Activated CD4-positive, alpha-beta memory T cell treated with anti-CD3 and anti-CD28 coated beads for 36 hours (primary cell): ENCODE data around the gene MAPK10. TPM values are rescaled to one million over a fixed set of nuclear protein-coding genes. Genes with fewer than 3 reads are reported as not detected.

ENCODE experiments used
- CTCF ChIA-PET: fragments of 350-600 bp; sonication (Branson Sonifier 250); formaldehyde crosslinking; loops from one replicate; lab custom pipeline; 2021; ENCODE audit warnings: antibody characterized with exemption, inconsistent platforms; lab: Charles Lee
- POLR2A ChIA-PET: fragments of 350-600 bp; sonication (Branson Sonifier 250); formaldehyde crosslinking; loops from one replicate; lab custom pipeline; 2021; ENCODE audit warnings: antibody characterized with exemption; lab: Charles Lee
- DNase-seq: peaks from one replicate; pipeline ENCODE4 v3.0.0-alpha.2; 2020
- H3K27ac Mint-ChIP-seq: one replicate; pipeline ENCODE4 v1.8.0; 2021; ENCODE audit warnings: mixed read lengths
- H3K27me3 Mint-ChIP-seq: one replicate; pipeline ENCODE4 v1.8.0; 2021; ENCODE audit warnings: mixed read lengths
- H3K36me3 Mint-ChIP-seq: one replicate; pipeline ENCODE4 v1.8.0; 2021; ENCODE audit warnings: mixed read lengths
- H3K4me1 Mint-ChIP-seq: one replicate; pipeline ENCODE4 v1.8.0; 2021; ENCODE audit warnings: low read depth, mixed read lengths
- H3K4me3 Mint-ChIP-seq: one replicate; pipeline ENCODE4 v1.8.0; 2021; ENCODE audit warnings: mild to moderate bottlenecking, mixed read lengths
- H3K9me3 Mint-ChIP-seq: one replicate; pipeline ENCODE4 v1.8.0; 2021; ENCODE audit warnings: mixed read lengths
- intact Hi-C: fragments of 100-400 bp; cut with micrococcal nuclease; formaldehyde crosslinking; loops from one replicate; pipeline ENCODE4 v1.15.1; 2023
- total RNA-seq, 2 experiments: library from RNA; stranded (reverse); gene quantifications; one replicate each; pipeline ENCODE4 v1.2.3, GENCODE V29; 2021

The MAPK10 gene
- total RNA-seq, 2 experiments from 2014 or later, result not detected

DNA sequence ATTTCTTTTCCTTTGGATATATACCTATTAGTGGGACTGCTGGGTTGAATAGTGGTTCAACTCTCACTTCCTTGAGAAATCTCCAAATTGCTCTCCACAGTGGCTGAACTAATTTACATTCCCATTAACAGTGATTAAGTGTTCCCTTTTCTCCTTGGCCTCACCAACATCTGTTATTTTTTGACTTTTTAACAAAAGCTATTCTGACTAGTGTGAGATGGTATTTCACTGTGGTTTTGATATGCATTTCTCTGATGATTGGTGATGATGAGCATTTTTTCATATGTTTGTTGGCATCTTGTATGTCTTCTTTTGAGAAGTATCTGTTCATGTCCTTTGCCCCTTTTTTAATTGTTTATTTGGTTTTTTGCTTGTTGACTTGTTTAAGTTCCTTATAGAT lies 413.0 kb downstream of the MAPK10 start:
- Mint-ChIP-seq H3K9me3 (peaks cover 4% of the 10 kb centered on the region), H3K27me3 (no peaks in the 10 kb centered on the region), H3K27ac (no peak overlapping the region), H3K4me3 (no peak overlapping the region), H3K36me3 (no peaks in the 10 kb centered on the region), H3K4me1 (no peaks in the 10 kb centered on the region)
- CTCF ChIA-PET, result no interaction called here
- intact Hi-C loops, result no loop called here
- DNase-seq, result no peak
- POLR2A ChIA-PET, result no interaction called here

- no peaks in the 10 kb centered on the region for H3K4me1 Mint-ChIP-seq
- peaks cover 4% of the 10 kb centered on the region for H3K9me3 Mint-ChIP-seq
- CTCF ChIA-PET, result no interaction called here
- POLR2A ChIA-PET, result no interaction called here
- intact Hi-C loops, result no loop called here
- H3K27ac Mint-ChIP-seq, result no peak overlapping the region
- no peaks in the 10 kb centered on the region for H3K27me3 Mint-ChIP-seq
- H3K36me3 Mint-ChIP-seq, result no peaks in the 10 kb centered on the region
- no peak for DNase-seq
- H3K4me3 Mint-ChIP-seq, result no peak overlapping the region
Measured at GRCh38 chr4:85942107-85942506, 417.7 kb downstream of the MAPK10 start.

- POLR2A ChIA-PET, result no interaction called here
- intact Hi-C loops, result no loop called here
- no peak for DNase-seq
- no peaks in the 10 kb centered on the region for H3K36me3 Mint-ChIP-seq
- H3K9me3 Mint-ChIP-seq, result peaks cover 4% of the 10 kb centered on the region
- no peak overlapping the region for H3K4me3 Mint-ChIP-seq
- no peaks in the 10 kb centered on the region for H3K27me3 Mint-ChIP-seq
- no peaks in the 10 kb centered on the region for H3K4me1 Mint-ChIP-seq
- H3K27ac Mint-ChIP-seq, result no peak overlapping the region
- CTCF ChIA-PET, result no interaction called here
Measured at GRCh38 chr4:85940151-85940550, 419.7 kb downstream of the MAPK10 start.

Other genes with a start within 250 kb of the MAPK10 start
- gene PTPN13, start 234.3 kb upstream of the MAPK10 start, total RNA-seq, result 1 to 10 TPM; 2.7 to 3.2 TPM